Measurements from ENCODE around the gene SLC2A1. TPM values are rescaled to one million over a fixed set of nuclear protein-coding genes. Genes with fewer than 3 reads are reported as not detected.

The SLC2A1 gene
- total RNA-seq, 2 experiments from 2014 or later: 113 to 123 TPM

- Mint-ChIP-seq H3K4me1 (ENCODE audit: low read depth) (peaks cover 69% of the 10 kb centered on the region), H3K36me3 (ENCODE audit: low read depth) (peaks cover 61% of the 10 kb centered on the region), H3K9me3 (ENCODE audit: insufficient read depth) (no peaks in the 10 kb centered on the region), H3K27ac (peak overlapping the region; percentile 73), H3K4me3 (peak overlapping the region; percentile 77), H3K27me3 (ENCODE audit: low read depth) (no peaks in the 10 kb centered on the region)
- no peak for ATAC-seq
- ChIA-PET CTCF (interaction anchor here (0.8 to 8.9 kb wide), 5 partner anchors 11 to 177 kb away, joined by 3 to 86 read pairs (median 4); no protein-coding TSS in a partner anchor), POLR2A (interaction anchor here (1.4 to 3.5 kb wide), 5 partner anchors 12 to 31 kb away, joined by 5 to 23 read pairs (median 10); no protein-coding TSS in a partner anchor)
- DNase-seq: no peak
Measured at GRCh38 chr1:42955311-42956063, 3.2 kb downstream of the SLC2A1 start.

- DNase-seq (no peak), ATAC-seq (no peak)
- Mint-ChIP-seq H3K27ac (peak overlapping the region; percentile 78), H3K4me1 (ENCODE audit: low read depth) (peaks cover 78% of the 10 kb centered on the region), H3K27me3 (ENCODE audit: low read depth) (no peaks in the 10 kb centered on the region), H3K36me3 (ENCODE audit: low read depth) (peaks cover 69% of the 10 kb centered on the region), H3K4me3 (peak overlapping the region; percentile 49), H3K9me3 (ENCODE audit: insufficient read depth) (no peaks in the 10 kb centered on the region)
- ChIA-PET POLR2A (interaction anchor here (0.6 to 2.8 kb wide), 6 partner anchors 10 to 271 kb away, joined by 3 to 17 read pairs (median 9); partner anchors contain the start of gene YBX1), CTCF (interaction anchor here (0.9 to 8.9 kb wide), 8 partner anchors 12 to 123 kb away, joined by 3 to 86 read pairs (median 10); no protein-coding TSS in a partner anchor)
Measured at GRCh38 chr1:42953182-42954180, 5.2 kb downstream of the SLC2A1 start.

GRCh38 chr1:42952303-42953001 is 6.2 kb downstream of the SLC2A1 start:
- peaks cover 76% of the 10 kb centered on the region for H3K36me3 Mint-ChIP-seq (ENCODE audit: low read depth)
- peak overlapping the region; percentile 78 for H3K27ac Mint-ChIP-seq
- H3K27me3 Mint-ChIP-seq (ENCODE audit: low read depth): no peaks in the 10 kb centered on the region
- no peaks in the 10 kb centered on the region for H3K9me3 Mint-ChIP-seq (ENCODE audit: insufficient read depth)
- H3K4me1 Mint-ChIP-seq (ENCODE audit: low read depth): peaks cover 88% of the 10 kb centered on the region
- CTCF ChIA-PET: interaction anchor here (0.9 to 8.9 kb wide), 9 partner anchors 11 to 811 kb away, joined by 3 to 86 read pairs (median 4); no protein-coding TSS in a partner anchor
- POLR2A ChIA-PET: interaction anchor here (0.6 to 2.3 kb wide), 8 partner anchors 8 to 270 kb away, joined by 3 to 17 read pairs (median 8); partner anchors contain the start of gene YBX1
- ATAC-seq: peak; percentile 58
- H3K4me3 Mint-ChIP-seq: peak overlapping the region; percentile 49
- DNase-seq: peak; percentile 58

GRCh38 chr1:42951588-42951987 is 7.1 kb downstream of the SLC2A1 start:
- no peaks in the 10 kb centered on the region for H3K9me3 Mint-ChIP-seq (ENCODE audit: insufficient read depth)
- ChIA-PET CTCF (interaction anchor here (1.3 to 8.9 kb wide), 7 partner anchors 10 to 812 kb away, joined by 3 to 86 read pairs (median 16); no protein-coding TSS in a partner anchor), POLR2A (interaction anchor here (1.3 to 2.3 kb wide), 5 partner anchors 8 to 269 kb away, joined by 4 to 12 read pairs (median 8); partner anchors contain the start of gene YBX1)
- DNase-seq (no peak), ATAC-seq (no peak)
- H3K27me3 Mint-ChIP-seq (ENCODE audit: low read depth): no peaks in the 10 kb centered on the region
- peaks cover 74% of the 10 kb centered on the region for H3K36me3 Mint-ChIP-seq (ENCODE audit: low read depth)
- H3K27ac Mint-ChIP-seq: peak overlapping the region; percentile 78
- H3K4me3 Mint-ChIP-seq: peak overlapping the region; percentile 49
- peaks cover 93% of the 10 kb centered on the region for H3K4me1 Mint-ChIP-seq (ENCODE audit: low read depth)

- ATAC-seq: no peak
Measured at GRCh38 chr1:42950116-42950481, 8.6 kb downstream of the SLC2A1 start.

GRCh38 chr1:42949312-42950115 is 9.2 kb downstream of the SLC2A1 start:
- DNase-seq: no peak
- Mint-ChIP-seq H3K4me1 (ENCODE audit: low read depth) (peaks cover 97% of the 10 kb centered on the region), H3K4me3 (peak overlapping the region; percentile 44), H3K27me3 (ENCODE audit: low read depth) (no peaks in the 10 kb centered on the region), H3K9me3 (ENCODE audit: insufficient read depth) (no peaks in the 10 kb centered on the region), H3K36me3 (ENCODE audit: low read depth) (peaks cover 75% of the 10 kb centered on the region), H3K27ac (peak overlapping the region; percentile 83)
- ChIA-PET POLR2A (interaction anchor here (0.9 to 1.3 kb wide), 3 partner anchors 14 to 103 kb away, joined by 3 to 5 read pairs (median 3); partner anchors contain the start of gene ZNF691), CTCF (interaction anchor here (0.6 to 8.9 kb wide), 8 partner anchors 8 to 124 kb away, joined by 3 to 86 read pairs (median 4); no protein-coding TSS in a partner anchor)
- ATAC-seq: no peak

More at GRCh38 chr1:42950116-42950481, 8.6 kb downstream of the SLC2A1 start:
- peak overlapping the region; percentile 83 for H3K27ac Mint-ChIP-seq
- H3K4me3 Mint-ChIP-seq: peak overlapping the region; percentile 48
- H3K9me3 Mint-ChIP-seq (ENCODE audit: insufficient read depth): no peaks in the 10 kb centered on the region
- no peaks in the 10 kb centered on the region for H3K27me3 Mint-ChIP-seq (ENCODE audit: low read depth)
- DNase-seq: no peak
- H3K36me3 Mint-ChIP-seq (ENCODE audit: low read depth): peaks cover 75% of the 10 kb centered on the region
- H3K4me1 Mint-ChIP-seq (ENCODE audit: low read depth): peaks cover 97% of the 10 kb centered on the region
- ChIA-PET CTCF (interaction anchor here (0.6 to 8.9 kb wide), 9 partner anchors 8 to 124 kb away, joined by 3 to 86 read pairs (median 4); no protein-coding TSS in a partner anchor), POLR2A (interaction anchor here (0.9 to 1.3 kb wide), 3 partner anchors 14 to 104 kb away, joined by 3 to 5 read pairs (median 3); partner anchors contain the start of gene ZNF691)

- Mint-ChIP-seq H3K36me3 (ENCODE audit: low read depth) (peaks cover 77% of the 10 kb centered on the region), H3K27me3 (ENCODE audit: low read depth) (no peaks in the 10 kb centered on the region), H3K9me3 (ENCODE audit: insufficient read depth) (no peaks in the 10 kb centered on the region), H3K27ac (peak overlapping the region; percentile 60), H3K4me3 (no peak overlapping the region), H3K4me1 (ENCODE audit: low read depth) (peaks cover 97% of the 10 kb centered on the region)
- ATAC-seq: no peak
- ChIA-PET POLR2A (no interaction called here), CTCF (interaction anchor here (0.8 kb wide), 1 partner anchor 9 kb away, joined by 3 read pairs; no protein-coding TSS in a partner anchor)
- DNase-seq: no peak
Measured at GRCh38 chr1:42947965-42948732, 10.5 kb downstream of the SLC2A1 start.

- Mint-ChIP-seq H3K9me3 (ENCODE audit: insufficient read depth) (no peaks in the 10 kb centered on the region), H3K4me3 (no peak overlapping the region), H3K4me1 (ENCODE audit: low read depth) (peaks cover 97% of the 10 kb centered on the region), H3K27ac (peak overlapping the region; percentile 80), H3K36me3 (ENCODE audit: low read depth) (peaks cover 77% of the 10 kb centered on the region), H3K27me3 (ENCODE audit: low read depth) (no peaks in the 10 kb centered on the region)
- ATAC-seq (no peak), DNase-seq (no peak)
- ChIA-PET POLR2A (no interaction called here), CTCF (interaction anchor here (0.9 to 1.3 kb wide), 3 partner anchors 12 to 126 kb away, joined by 3 to 6 read pairs (median 4); no protein-coding TSS in a partner anchor)
Measured at GRCh38 chr1:42947117-42947516, 11.6 kb downstream of the SLC2A1 start.

GRCh38 chr1:42946120-42946898 is 12.4 kb downstream of the SLC2A1 start:
- ChIA-PET CTCF (interaction anchor here (0.9 to 1.3 kb wide), 3 partner anchors 11 to 127 kb away, joined by 3 to 6 read pairs (median 4); no protein-coding TSS in a partner anchor), POLR2A (interaction anchor here (2.2 kb wide), 1 partner anchor 10 kb away, joined by 5 read pairs; no protein-coding TSS in a partner anchor)
- H3K27ac Mint-ChIP-seq: peak overlapping the region; percentile 80
- H3K4me3 Mint-ChIP-seq: peak overlapping the region; percentile 51
- no peaks in the 10 kb centered on the region for H3K9me3 Mint-ChIP-seq (ENCODE audit: insufficient read depth)
- no peak for ATAC-seq
- no peaks in the 10 kb centered on the region for H3K27me3 Mint-ChIP-seq (ENCODE audit: low read depth)
- DNase-seq: no peak
- peaks cover 77% of the 10 kb centered on the region for H3K36me3 Mint-ChIP-seq (ENCODE audit: low read depth)
- peaks cover 97% of the 10 kb centered on the region for H3K4me1 Mint-ChIP-seq (ENCODE audit: low read depth)
